Parathyroid adenoma (tissue), 2 donors: ENCODE data around the gene RAPGEF2.

ENCODE experiments used
- H2AFZ ChIP-seq: fragments of 300-600 bp; sonication (generic); one replicate; pipeline ENCODE4 v1.7.0; 2017; ENCODE audit warnings: antibody characterized with exemption, mild to moderate bottlenecking
- H3K27ac ChIP-seq: fragments of 300-600 bp; sonication (generic); one replicate; pipeline ENCODE4 v1.7.0; 2017
- H3K27me3 ChIP-seq: fragments of 300-600 bp; sonication (generic); one replicate; pipeline ENCODE4 v1.7.0; 2017; ENCODE audit warnings: low read length; ENCODE audit not compliant: control insufficient read depth, insufficient read depth
- H3K36me3 ChIP-seq: fragments of 300-600 bp; sonication (generic); one replicate; pipeline ENCODE4 v1.7.0; 2017; ENCODE audit warnings: low read length; ENCODE audit not compliant: control insufficient read depth, insufficient read depth
- H3K4me1 ChIP-seq: fragments of 300-600 bp; sonication (generic); one replicate; pipeline ENCODE4 v1.7.0; 2017; ENCODE audit warnings: control low read depth
- H3K4me2 ChIP-seq: fragments of 300-600 bp; sonication (generic); one replicate; pipeline ENCODE4 v1.7.0; 2017; ENCODE audit warnings: low read length
- H3K4me3 ChIP-seq: fragments of 300-600 bp; sonication (generic); one replicate; pipeline ENCODE4 v1.7.0; 2017; ENCODE audit warnings: low read depth, low read length
- H3K79me2 ChIP-seq: fragments of 300-600 bp; sonication (generic); one replicate; pipeline ENCODE4 v1.7.0; 2017; ENCODE audit warnings: control low read depth
- H3K9ac ChIP-seq: fragments of 300-600 bp; sonication (generic); one replicate; pipeline ENCODE4 v1.7.0; 2017; ENCODE audit warnings: mild to moderate bottlenecking
- H3K9me3 ChIP-seq: fragments of 300-600 bp; sonication (generic); one replicate; pipeline ENCODE4 v1.7.0; 2017; ENCODE audit warnings: low read length; ENCODE audit not compliant: control insufficient read depth
- CTCF ChIP-seq: fragments of 300-600 bp; sonication (generic); IDR thresholded peaks from one replicate; pipeline ENCODE4 v1.7.0; 2017; ENCODE audit warnings: antibody characterized with exemption, mild to moderate bottlenecking
- donor health status: primary hyperparathyroidism.

The RAPGEF2 gene

GRCh38 chr4:159238631-159239030 lies 135.8 kb downstream of the RAPGEF2 start:
- H3K4me1 ChIP-seq: no peaks in the 10 kb centered on the region
- no peak overlapping the region for H3K27ac ChIP-seq
- no peak overlapping the region for H2AFZ ChIP-seq
- H3K9ac ChIP-seq: no peak overlapping the region
- no peaks in the 10 kb centered on the region for H3K36me3 ChIP-seq
- H3K4me2 ChIP-seq: no peak overlapping the region
- H3K79me2 ChIP-seq: no peaks in the 10 kb centered on the region
- no peak overlapping the region for H3K4me3 ChIP-seq
- no peaks in the 10 kb centered on the region for H3K9me3 ChIP-seq
- no peaks in the 10 kb centered on the region for H3K27me3 ChIP-seq
- TF ChIP-seq CTCF: no peak

GRCh38 chr4:159239629-159240028 lies 136.8 kb downstream of the RAPGEF2 start:
- Histone ChIP-seq H3K9ac (no peak overlapping the region), H3K4me1 (no peaks in the 10 kb centered on the region), H3K4me3 (no peak overlapping the region), H3K79me2 (no peaks in the 10 kb centered on the region), H3K27ac (peak overlapping the region; percentile 24), H3K36me3 (no peaks in the 10 kb centered on the region), H2AFZ (no peak overlapping the region), H3K27me3 (no peaks in the 10 kb centered on the region), H3K4me2 (no peak overlapping the region), H3K9me3 (no peaks in the 10 kb centered on the region)
- TF ChIP-seq CTCF: no peak

GRCh38 chr4:159240046-159240445 lies 137.2 kb downstream of the RAPGEF2 start:
- H3K9ac ChIP-seq: no peak overlapping the region
- H3K4me3 ChIP-seq: no peak overlapping the region
- H3K4me2 ChIP-seq: no peak overlapping the region
- no peaks in the 10 kb centered on the region for H3K4me1 ChIP-seq
- H3K9me3 ChIP-seq: no peaks in the 10 kb centered on the region
- H2AFZ ChIP-seq: no peak overlapping the region
- no peaks in the 10 kb centered on the region for H3K36me3 ChIP-seq
- peak overlapping the region; percentile 24 for H3K27ac ChIP-seq
- no peak for TF ChIP-seq CTCF
- no peaks in the 10 kb centered on the region for H3K27me3 ChIP-seq
- H3K79me2 ChIP-seq: no peaks in the 10 kb centered on the region

- Histone ChIP-seq H3K4me1 (no peaks in the 10 kb centered on the region), H3K27me3 (no peaks in the 10 kb centered on the region), H2AFZ (no peak overlapping the region), H3K27ac (peak overlapping the region; percentile 19), H3K36me3 (no peaks in the 10 kb centered on the region), H3K4me2 (no peak overlapping the region), H3K4me3 (peak overlapping the region; percentile 5), H3K9me3 (no peaks in the 10 kb centered on the region), H3K9ac (no peak overlapping the region), H3K79me2 (no peaks in the 10 kb centered on the region)
- no peak for TF ChIP-seq CTCF
These were observed 137.8 kb downstream of the RAPGEF2 start for GRCh38 chr4:159240687-159241086.

GRCh38 chr4:159242427-159242826 lies 139.5 kb downstream of the RAPGEF2 start:
- Histone ChIP-seq H3K27me3 (no peaks in the 10 kb centered on the region), H3K27ac (no peak overlapping the region), H3K36me3 (no peaks in the 10 kb centered on the region), H3K4me3 (no peak overlapping the region), H3K9ac (no peak overlapping the region), H3K79me2 (no peaks in the 10 kb centered on the region), H3K4me1 (no peaks in the 10 kb centered on the region), H2AFZ (no peak overlapping the region), H3K9me3 (no peaks in the 10 kb centered on the region), H3K4me2 (no peak overlapping the region)
- TF ChIP-seq CTCF: no peak
